ENCODE results near the gene ECHDC3. TPM values are rescaled to one million over a fixed set of nuclear protein-coding genes. Genes with fewer than 3 reads are reported as not detected.

The ECHDC3 gene
- total and polyA plus RNA-seq, 2 of the 4 experiments (the other 2 are of a cell fraction), result 4.3 to 5.0 TPM

GRCh38 chr10:11700539-11700938 is 41.6 kb upstream of the ECHDC3 start:
- H3K4me1 ChIP-seq (ENCODE audit: control insufficient read depth, insufficient read depth, low read length), result no peaks in the 10 kb centered on the region
- dilution Hi-C loops (cut with HindIII; ENCODE audit: low sequenced_read_pairs, unreplicated experiment), result no loop called here

More at GRCh38 chr10:11700539-11700938, 41.6 kb upstream of the ECHDC3 start:
- no peak overlapping the region for H3K4me2 ChIP-seq (ENCODE audit: low read depth, low read length)
- H4K8ac ChIP-seq (ENCODE audit: low read depth in 2 of 2, low read length in 2 of 2), result no peak overlapping the region
- no peak overlapping the region for H3K4ac ChIP-seq (ENCODE audit: low read depth, low read length)
- H3K18ac ChIP-seq (ENCODE audit: low read depth, low read length), result no peak overlapping the region
- no peak overlapping the region for H3K9ac ChIP-seq (ENCODE audit: low read depth, low read length)
- no peak overlapping the region for H2BK15ac ChIP-seq (ENCODE audit: low read depth, low read length)
- H3K9me3 ChIP-seq (ENCODE audit: control insufficient read depth, insufficient read depth, low read length), result no peaks in the 10 kb centered on the region
- H2BK20ac ChIP-seq (ENCODE audit: low read depth, low read length), result no peak overlapping the region
- no peak overlapping the region for H3K14ac ChIP-seq (replicated peaks; ENCODE audit: low read depth, low read length)
- H4K91ac ChIP-seq (ENCODE audit: insufficient read depth, low read depth, low read length), result no peak overlapping the region
- H3K56ac ChIP-seq (ENCODE audit: extremely low read depth, insufficient read depth, low read length), result no peak overlapping the region
- CTCF ChIA-PET, result interaction anchor here (1.1 kb wide), 1 partner anchor 169 kb away, joined by 3 read pairs; no protein-coding TSS in a partner anchor
- peaks cover 5% of the 10 kb centered on the region; the same call in 1 of the 2 replicates for H3K27me3 ChIP-seq (ENCODE audit: control insufficient read depth, insufficient read depth, low read length)
- in situ Hi-C loops (cut with MboI; ENCODE audit: low sequenced_read_pairs) (no loop called here), intact Hi-C loops (cut with micrococcal nuclease) (no loop called here)
- WGBS, 2 experiments (ENCODE audit: extremely low coverage in 2 of 2, insufficient read length in 1 of 2), result 100% methylated on average over 2 of the region's 6 CpGs; no CpG with 5 or more reads in 1 of the 2 experiments
- no peak overlapping the region for H2BK120ac ChIP-seq (ENCODE audit: low read depth, low read length)
- no peak overlapping the region for H4K5ac ChIP-seq (ENCODE audit: low read depth, low read length)
- H2AFZ ChIP-seq (replicated peaks; ENCODE audit: low read length, poor library complexity), result no peak overlapping the region
- DNase-seq (no peak), ATAC-seq (ENCODE audit: low read depth) (no peak)
- no peaks in the 10 kb centered on the region for H3K9me1 ChIP-seq (ENCODE audit: insufficient read depth, low read length)
- H3K36me3 ChIP-seq (ENCODE audit: control insufficient read depth, insufficient read depth, low read length), result no peaks in the 10 kb centered on the region
- H3K27ac ChIP-seq (ENCODE audit: insufficient read depth, low read length), result no peak overlapping the region
- H2AK9ac ChIP-seq (replicated peaks; ENCODE audit: low read depth, low read length, poor library complexity), result no peak overlapping the region
- no TSS peak for BruUV-seq (replicated peaks)
- no peak for TF ChIP-seq POLR2A (IDR thresholded peaks at IDR 0.05; ENCODE audit: low read depth, low read length)
- TF ChIP-seq CHD1 (IDR thresholded peaks at IDR 0.05; ENCODE audit: low read depth, low read length), result no peak
- TF ChIP-seq ELK1 (IDR thresholded peaks at IDR 0.05; ENCODE audit: borderline replicate concordance, low read depth, low read length), result no peak
- TF ChIP-seq MAZ (IDR thresholded peaks at IDR 0.05; ENCODE audit: borderline replicate concordance, low read depth, low read length), result no peak
- no peak for TF ChIP-seq CEBPB (IDR thresholded peaks at IDR 0.05; ENCODE audit: low read depth, low read length)
- no peak for TF ChIP-seq SMC3 (IDR thresholded peaks at IDR 0.05; ENCODE audit: low read depth, low read length)
- TF ChIP-seq RCOR1 (IDR thresholded peaks at IDR 0.05; ENCODE audit: insufficient replicate concordance, low read length), result no peak
- TF ChIP-seq MAFK (IDR thresholded peaks at IDR 0.05; ENCODE audit: low read depth, low read length), result no peak
- TF ChIP-seq, protein P1, sequence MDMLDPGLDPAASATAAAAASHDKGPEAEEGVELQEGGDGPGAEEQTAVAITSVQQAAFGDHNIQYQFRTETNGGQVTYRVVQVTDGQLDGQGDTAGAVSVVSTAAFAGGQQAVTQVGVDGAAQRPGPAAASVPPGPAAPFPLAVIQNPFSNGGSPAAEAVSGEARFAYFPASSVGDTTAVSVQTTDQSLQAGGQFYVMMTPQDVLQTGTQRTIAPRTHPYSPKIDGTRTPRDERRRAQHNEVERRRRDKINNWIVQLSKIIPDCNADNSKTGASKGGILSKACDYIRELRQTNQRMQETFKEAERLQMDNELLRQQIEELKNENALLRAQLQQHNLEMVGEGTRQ (IDR thresholded peaks at IDR 0.05; ENCODE audit: low read depth, low read length), result no peak
- no peak overlapping the region for H3K4me3 ChIP-seq (ENCODE audit: insufficient read depth, low read depth, low read length)
- H3K23ac ChIP-seq (ENCODE audit: low read depth, low read length), result no peak overlapping the region
- POLR2A ChIA-PET (ENCODE audit: unreplicated experiment), result no interaction called here
- H2BK5ac ChIP-seq (ENCODE audit: low read depth, low read length, poor library complexity, severe bottlenecking), result no peak overlapping the region
- no peaks in the 10 kb centered on the region for H4K20me1 ChIP-seq (ENCODE audit: insufficient read depth, low read length)
- no peak overlapping the region for H2AK5ac ChIP-seq (ENCODE audit: low read depth, low read length)
- H3K79me1 ChIP-seq (ENCODE audit: low read depth in 1 of 2, low read length in 2 of 2), result no peaks in the 10 kb centered on the region

Data from IMR-90 (cell line).